Vagina (tissue), 2 donors: ENCODE data around the gene FBXL20.
A peak's percentile ranks its signal among the peaks of the same experiment; 100 is the strongest.

ENCODE experiments used
- CTCF ChIP-seq, 3 experiments: fragments of 450-650 bp in 2 of 3; fragments of 200-600 bp in 1 of 3; sonication (generic) in 1 of 3; IDR thresholded peaks; one replicate each; pipeline ENCODE4 v1.5.1; 2017 to 2019; ENCODE audit warnings: antibody characterized with exemption in 3 of 3, mild to moderate bottlenecking in 2 of 3, moderate library complexity in 2 of 3
- POLR2AphosphoS5 ChIP-seq, 2 donors: sonication (generic); formaldehyde crosslinking; IDR thresholded peaks; one replicate each; pipeline ENCODE4 v1.9.0; 2017; ENCODE audit warnings: antibody characterized with exemption in 2 of 2, mild to moderate bottlenecking in 2 of 2, low read depth in 1 of 2; ENCODE audit not compliant: insufficient read depth in 1 of 2

- peak in 1 of 2 donors; percentile 7 for TF ChIP-seq POLR2AphosphoS5 (IDR thresholded peaks at IDR 0.05; ENCODE audit: insufficient read depth in 1 of 2, low read depth in 1 of 2)
- no peak for TF ChIP-seq CTCF (IDR thresholded peaks at IDR 0.05)
Measured at GRCh38 chr17:39225308-39225958, 176.0 kb downstream of the FBXL20 start, which contains the start of gene STAC2.
